Stimulated activated CD4-positive, alpha-beta T cell treated with anti-CD3 and anti-CD28 coated beads, Interleukin-2, amount 100 ng/mL, for 4 hours (primary cell): ENCODE results near the gene SEC24A.
"Not testable (repeated sequence)": the region's sequence is repeated elsewhere in the genome, so short reads cannot be mapped to it uniquely, and the experiment has no call there.

Source experiments
- DNase-seq: peaks from one replicate; pipeline ENCODE4 v3.0.0-alpha.2; 2020; ENCODE audit warnings: low read depth

The SEC24A gene

GRCh38 chr5:134749415-134749814, 100.8 kb downstream of the SEC24A start:
- no peak for DNase-seq

- DNase-seq = no peak
Measured at GRCh38 chr5:134758176-134758503, 109.6 kb downstream of the SEC24A start.

GRCh38 chr5:134758504-134759341, 110.1 kb downstream of the SEC24A start, which contains the start of gene DDX46:
Gene DDX46 (plus strand): TSS chr5:134758779. CDS start chr5:134758939, 160 bp downstream.
- DNase-seq = peak; percentile 90

- DNase-seq = not testable (repeated sequence)
Measured at GRCh38 chr5:134767528-134768291, 119.1 kb downstream of the SEC24A start.

- no peak for DNase-seq
Measured at GRCh38 chr5:134769206-134769605, 120.6 kb downstream of the SEC24A start.

- no peak for DNase-seq
Measured at GRCh38 chr5:134772461-134773125, 124.0 kb downstream of the SEC24A start.

- DNase-seq = no peak
Measured at GRCh38 chr5:134777366-134777765, 128.8 kb downstream of the SEC24A start.
